ENCODE data around the gene PCDHGA4.

PCDHGA4 gene

DNA sequence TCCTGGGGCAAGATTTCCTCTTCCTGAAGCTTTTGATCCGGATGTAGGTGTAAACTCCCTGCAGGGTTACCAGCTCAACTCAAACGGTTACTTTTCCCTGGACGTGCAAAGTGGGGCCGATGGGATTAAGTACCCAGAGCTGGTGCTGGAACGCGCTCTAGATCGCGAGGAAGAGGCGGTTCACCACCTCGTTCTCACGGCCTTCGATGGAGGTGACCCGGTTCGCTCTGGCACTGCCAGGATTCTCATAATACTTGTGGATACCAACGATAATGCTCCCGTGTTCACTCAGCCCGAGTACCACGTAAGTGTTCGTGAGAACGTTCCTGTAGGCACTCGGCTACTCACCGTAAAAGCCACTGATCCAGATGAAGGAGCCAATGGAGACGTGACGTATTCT is 820 bp downstream of the PCDHGA4 start:
- Histone ChIP-seq H3K9me3 (ENCODE audit: low read length) (peaks cover 44% of the 10 kb centered on the region), H4K20me1 (ENCODE audit: insufficient read depth, low read length) (no peaks in the 10 kb centered on the region), H3K27me3 (ENCODE audit: insufficient read depth, low read length) (no peaks in the 10 kb centered on the region), H3K9ac (ENCODE audit: low read length) (no peak overlapping the region), H3K4me2 (ENCODE audit: low read length) (no peak overlapping the region), H3K4me1 (ENCODE audit: insufficient read depth, low read length, severe bottlenecking) (peaks cover 3% of the 10 kb centered on the region), H3K36me3 (ENCODE audit: insufficient read depth, low read length) (peaks cover 21% of the 10 kb centered on the region), H3K4me3 (ENCODE audit: low read depth, low read length, poor library complexity, severe bottlenecking) (no peak overlapping the region), H3K79me2 (ENCODE audit: insufficient read depth, low read length) (no peaks in the 10 kb centered on the region), H3K27ac (ENCODE audit: low read depth, low read length, poor library complexity, severe bottlenecking) (no peak overlapping the region), H2AFZ (ENCODE audit: low read length) (no peak overlapping the region), H3F3A (ENCODE audit: insufficient read depth, low read length) (no peaks in the 10 kb centered on the region), H3K9me2 (ENCODE audit: low read depth, low read length) (no peaks in the 10 kb centered on the region)
- TF ChIP-seq EZH2 (IDR thresholded peaks at IDR 0.05; ENCODE audit: borderline replicate concordance, low read length): no peak
- TF ChIP-seq, protein P1, sequence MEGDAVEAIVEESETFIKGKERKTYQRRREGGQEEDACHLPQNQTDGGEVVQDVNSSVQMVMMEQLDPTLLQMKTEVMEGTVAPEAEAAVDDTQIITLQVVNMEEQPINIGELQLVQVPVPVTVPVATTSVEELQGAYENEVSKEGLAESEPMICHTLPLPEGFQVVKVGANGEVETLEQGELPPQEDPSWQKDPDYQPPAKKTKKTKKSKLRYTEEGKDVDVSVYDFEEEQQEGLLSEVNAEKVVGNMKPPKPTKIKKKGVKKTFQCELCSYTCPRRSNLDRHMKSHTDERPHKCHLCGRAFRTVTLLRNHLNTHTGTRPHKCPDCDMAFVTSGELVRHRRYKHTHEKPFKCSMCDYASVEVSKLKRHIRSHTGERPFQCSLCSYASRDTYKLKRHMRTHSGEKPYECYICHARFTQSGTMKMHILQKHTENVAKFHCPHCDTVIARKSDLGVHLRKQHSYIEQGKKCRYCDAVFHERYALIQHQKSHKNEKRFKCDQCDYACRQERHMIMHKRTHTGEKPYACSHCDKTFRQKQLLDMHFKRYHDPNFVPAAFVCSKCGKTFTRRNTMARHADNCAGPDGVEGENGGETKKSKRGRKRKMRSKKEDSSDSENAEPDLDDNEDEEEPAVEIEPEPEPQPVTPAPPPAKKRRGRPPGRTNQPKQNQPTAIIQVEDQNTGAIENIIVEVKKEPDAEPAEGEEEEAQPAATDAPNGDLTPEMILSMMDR (IDR thresholded peaks at IDR 0.05; ENCODE audit: low read length): no peak

DNA sequence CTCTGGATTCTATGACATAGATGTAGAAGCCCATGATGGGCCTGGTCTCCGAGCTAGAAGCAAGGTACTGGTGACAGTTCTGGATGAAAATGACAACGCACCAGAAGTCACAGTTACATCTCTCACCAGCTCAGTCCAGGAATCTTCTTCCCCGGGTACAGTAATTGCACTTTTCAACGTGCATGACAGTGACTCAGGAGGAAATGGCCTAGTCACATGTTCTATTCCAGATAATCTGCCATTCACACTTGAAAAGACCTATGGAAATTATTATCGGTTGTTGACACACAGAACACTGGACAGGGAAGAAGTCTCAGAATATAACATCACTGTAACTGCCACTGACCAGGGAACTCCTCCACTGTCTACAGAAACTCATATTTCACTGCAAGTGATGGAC is 1.3 kb downstream of the PCDHGA4 start:
- H3K4me1 ChIP-seq (ENCODE audit: insufficient read depth, low read length, severe bottlenecking): no peaks in the 10 kb centered on the region
- H2AFZ ChIP-seq (ENCODE audit: low read length): no peak overlapping the region
- peaks cover 16% of the 10 kb centered on the region for H3K36me3 ChIP-seq (ENCODE audit: insufficient read depth, low read length)
- no peaks in the 10 kb centered on the region for H4K20me1 ChIP-seq (ENCODE audit: insufficient read depth, low read length)
- no peak overlapping the region for H3K27ac ChIP-seq (ENCODE audit: low read depth, low read length, poor library complexity, severe bottlenecking)
- H3K27me3 ChIP-seq (ENCODE audit: insufficient read depth, low read length): no peaks in the 10 kb centered on the region
- H3K4me3 ChIP-seq (ENCODE audit: low read depth, low read length, poor library complexity, severe bottlenecking): no peak overlapping the region
- H3K9me3 ChIP-seq (ENCODE audit: low read length): peaks cover 43% of the 10 kb centered on the region
- TF ChIP-seq, protein P1 (IDR thresholded peaks at IDR 0.05; ENCODE audit: low read length): no peak
- TF ChIP-seq EZH2 (IDR thresholded peaks at IDR 0.05; ENCODE audit: borderline replicate concordance, low read length): no peak
- H3K9me2 ChIP-seq (ENCODE audit: low read depth, low read length): no peaks in the 10 kb centered on the region
- no peak overlapping the region for H3K4me2 ChIP-seq (ENCODE audit: low read length)
- no peak overlapping the region for H3K9ac ChIP-seq (ENCODE audit: low read length)
- no peaks in the 10 kb centered on the region for H3F3A ChIP-seq (ENCODE audit: insufficient read depth, low read length)
- H3K79me2 ChIP-seq (ENCODE audit: insufficient read depth, low read length): no peaks in the 10 kb centered on the region

DNA sequence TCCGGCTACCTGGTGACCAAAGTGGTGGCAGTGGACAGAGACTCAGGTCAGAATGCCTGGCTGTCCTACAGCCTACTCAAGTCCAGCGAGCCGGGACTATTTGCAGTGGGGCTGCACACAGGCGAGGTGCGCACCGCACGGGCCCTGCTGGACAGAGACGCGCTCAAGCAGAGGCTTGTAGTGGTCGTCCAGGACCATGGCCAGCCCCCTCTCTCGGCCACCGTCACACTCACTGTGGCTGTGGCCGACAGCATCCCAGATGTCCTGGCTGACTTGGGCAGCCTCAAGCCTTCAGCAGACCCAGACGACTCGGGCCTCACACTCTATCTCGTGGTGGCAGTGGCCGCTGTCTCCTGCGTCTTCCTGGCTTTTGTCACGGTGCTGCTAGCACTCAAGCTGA is 2.1 kb downstream of the PCDHGA4 start:
- peaks cover 42% of the 10 kb centered on the region for H3K9me3 ChIP-seq (ENCODE audit: low read length)
- H3K36me3 ChIP-seq (ENCODE audit: insufficient read depth, low read length): peaks cover 13% of the 10 kb centered on the region; the same call in 1 of the 2 replicates

More for the DNA sequence above, 2.1 kb downstream of the PCDHGA4 start:
- H3K27ac ChIP-seq (ENCODE audit: low read depth, low read length, poor library complexity, severe bottlenecking): no peak overlapping the region
- no peak overlapping the region for H3K4me3 ChIP-seq (ENCODE audit: low read depth, low read length, poor library complexity, severe bottlenecking)
- TF ChIP-seq, protein P1 (IDR thresholded peaks at IDR 0.05; ENCODE audit: low read length): no peak
- TF ChIP-seq EZH2 (IDR thresholded peaks at IDR 0.05; ENCODE audit: borderline replicate concordance, low read length): no peak
- H3K9ac ChIP-seq (ENCODE audit: low read length): no peak overlapping the region
- no peaks in the 10 kb centered on the region for H3K9me2 ChIP-seq (ENCODE audit: low read depth, low read length)
- no peak overlapping the region for H2AFZ ChIP-seq (ENCODE audit: low read length)
- no peak overlapping the region for H3K4me2 ChIP-seq (ENCODE audit: low read length)
- H3K27me3 ChIP-seq (ENCODE audit: insufficient read depth, low read length): no peaks in the 10 kb centered on the region
- H3K79me2 ChIP-seq (ENCODE audit: insufficient read depth, low read length): no peaks in the 10 kb centered on the region
- no peaks in the 10 kb centered on the region for H3K4me1 ChIP-seq (ENCODE audit: insufficient read depth, low read length, severe bottlenecking)
- H3F3A ChIP-seq (ENCODE audit: insufficient read depth, low read length): no peaks in the 10 kb centered on the region
- H4K20me1 ChIP-seq (ENCODE audit: insufficient read depth, low read length): no peaks in the 10 kb centered on the region

All from OCI-LY1 (cell line).